H9 (cell line): Measurements from ENCODE around the gene GABPB2. TPM values are rescaled to one million over a fixed set of nuclear protein-coding genes. Genes with fewer than 3 reads are reported as not detected.

Experiments
- DNase-seq: peaks from one replicate; pipeline ENCODE4 v3.0.0-alpha.2; 2017
- H2AFZ ChIP-seq: one replicate; pipeline ENCODE4 v1.6.1; 2013; ENCODE audit warnings: mild to moderate bottlenecking, low read length, control low read depth, moderate library complexity
- H2AK5ac ChIP-seq: 2 replicates; pipeline ENCODE4 v1.6.1; 2013; ENCODE audit warnings: low read length, control low read depth, mixed read lengths; ENCODE audit not compliant: insufficient read length
- H2BK120ac ChIP-seq: one replicate; pipeline ENCODE4 v1.6.1; 2013; ENCODE audit warnings: low read depth, mild to moderate bottlenecking, low read length, control low read depth, inconsistent platforms; ENCODE audit not compliant: poor library complexity, severe bottlenecking
- H2BK12ac ChIP-seq: 2 replicates; pipeline ENCODE4 v1.6.1; 2013; ENCODE audit warnings: low read length, control low read depth, mixed read lengths, low read depth; ENCODE audit not compliant: insufficient read length
- H2BK15ac ChIP-seq: 2 replicates; pipeline ENCODE4 v1.6.1; 2013; ENCODE audit warnings: low read depth, low read length, control low read depth
- H2BK20ac ChIP-seq: one replicate; pipeline ENCODE4 v1.6.1; 2013; ENCODE audit warnings: low read depth, mild to moderate bottlenecking, low read length, control low read depth, inconsistent platforms; ENCODE audit not compliant: poor library complexity, severe bottlenecking
- H2BK5ac ChIP-seq: 2 replicates; pipeline ENCODE4 v1.6.1; 2013; ENCODE audit warnings: low read length, control low read depth, mixed read lengths; ENCODE audit not compliant: insufficient read length
- H3K14ac ChIP-seq: 2 replicates; pipeline ENCODE4 v1.6.1; 2013; ENCODE audit warnings: low read length, control low read depth; ENCODE audit not compliant: insufficient read depth
- H3K18ac ChIP-seq: 2 replicates; pipeline ENCODE4 v1.6.1; 2013; ENCODE audit warnings: low read depth, mild to moderate bottlenecking, mixed read lengths, low read length, control low read depth; ENCODE audit not compliant: insufficient read length
- H3K23ac ChIP-seq: 2 replicates; pipeline ENCODE4 v1.6.1; 2013; ENCODE audit warnings: low read length, control low read depth, mixed read lengths, low read depth; ENCODE audit not compliant: insufficient read length
- H3K23me2 ChIP-seq: 2 replicates; pipeline ENCODE4 v1.6.1; 2013; ENCODE audit warnings: low read depth, mild to moderate bottlenecking, mixed read lengths, low read length, control low read depth; ENCODE audit not compliant: insufficient read length, poor library complexity, severe bottlenecking
- H3K27ac ChIP-seq: 2 replicates; pipeline ENCODE4 v1.5.1; 2013; ENCODE audit warnings: low read length, control low read depth, mixed read lengths, low read depth; ENCODE audit not compliant: insufficient read length
- H3K27me3 ChIP-seq: 2 replicates; pipeline ENCODE4 v1.6.1; 2013; ENCODE audit warnings: low read length, control low read depth, inconsistent platforms; ENCODE audit not compliant: insufficient read depth
- H3K4ac ChIP-seq: 2 replicates; pipeline ENCODE4 v1.6.1; 2013; ENCODE audit warnings: low read depth, mild to moderate bottlenecking, control low read depth, inconsistent platforms, low read length, moderate library complexity
- H3K4me1 ChIP-seq: 2 replicates; pipeline ENCODE4 v1.6.1; 2013; ENCODE audit warnings: low read length, control low read depth, inconsistent platforms; ENCODE audit not compliant: insufficient read depth
- H3K4me2 ChIP-seq: 2 replicates; pipeline ENCODE4 v1.6.1; 2013; ENCODE audit warnings: low read length, control low read depth, mixed read lengths; ENCODE audit not compliant: insufficient read length, insufficient read depth
- H3K56ac ChIP-seq: 2 replicates; pipeline ENCODE4 v1.6.1; 2013; ENCODE audit warnings: low read depth, mild to moderate bottlenecking, mixed read lengths, low read length, control low read depth; ENCODE audit not compliant: insufficient read length
- H3K79me1 ChIP-seq: 2 replicates; pipeline ENCODE4 v1.6.1; 2013; ENCODE audit warnings: low read depth, mild to moderate bottlenecking, moderate library complexity, low read length, control low read depth, inconsistent platforms; ENCODE audit not compliant: insufficient read depth, poor library complexity, severe bottlenecking
- H3K79me2 ChIP-seq: 2 replicates; pipeline ENCODE4 v1.6.1; 2013; ENCODE audit warnings: low read length, control low read depth, inconsistent platforms; ENCODE audit not compliant: insufficient read depth
- H3K9ac ChIP-seq: 2 replicates; pipeline ENCODE4 v1.6.1; 2013; ENCODE audit warnings: low read length, control low read depth, mixed read lengths; ENCODE audit not compliant: insufficient read length; ENCODE audit errors: extremely low read depth
- H3K9me3 ChIP-seq: one replicate; pipeline ENCODE4 v1.6.1; 2013; ENCODE audit warnings: low read depth, low read length, inconsistent platforms; ENCODE audit not compliant: control insufficient read depth
- H3T11ph ChIP-seq: one replicate; pipeline ENCODE4 v1.6.1; 2013; ENCODE audit warnings: mild to moderate bottlenecking, low read length, control low read depth, inconsistent platforms
- H4K20me1 ChIP-seq: one replicate; pipeline ENCODE4 v1.6.1; 2013; ENCODE audit not compliant: control insufficient read depth, insufficient read length, insufficient read depth
- H4K5ac ChIP-seq: 2 replicates; pipeline ENCODE4 v1.6.1; 2013; ENCODE audit warnings: low read depth, mild to moderate bottlenecking, mixed read lengths, low read length, control low read depth; ENCODE audit not compliant: insufficient read length
- H4K8ac ChIP-seq: replicated peaks from 2 replicates; pipeline ENCODE4 v1.6.1; 2013; ENCODE audit warnings: low read length, control low read depth, mixed read lengths, low read depth; ENCODE audit not compliant: insufficient read length
- H4K91ac ChIP-seq: 2 replicates; pipeline ENCODE4 v1.6.1; 2013; ENCODE audit warnings: low read depth, mild to moderate bottlenecking, moderate library complexity, mixed read lengths, low read length, control low read depth; ENCODE audit not compliant: insufficient read length
- H3K27ac Mint-ChIP-seq, 3 experiments: 2 replicates in 2 of 3; 3 replicates in 1 of 3; pipeline ENCODE4 v1.8.0; 2020 to 2021; ENCODE audit warnings: mixed read lengths in 3 of 3, mild to moderate bottlenecking in 1 of 3, moderate library complexity in 1 of 3
- H3K27me3 Mint-ChIP-seq: 2 replicates; pipeline ENCODE4 v1.8.0; 2021; ENCODE audit warnings: low read depth, mild to moderate bottlenecking, moderate library complexity, mixed read lengths
- H3K36me3 Mint-ChIP-seq, 3 experiments: 2 replicates in 2 of 3; 3 replicates in 1 of 3; pipeline ENCODE4 v1.8.0; 2020 to 2021; ENCODE audit warnings: low read depth in 3 of 3, mixed read lengths in 3 of 3; ENCODE audit not compliant: insufficient read depth in 1 of 3
- H3K4me1 Mint-ChIP-seq, 2 experiments: 2 replicates each; pipeline ENCODE4 v1.8.0; 2020; ENCODE audit warnings: mixed read lengths in 2 of 2
- H3K4me3 Mint-ChIP-seq, 2 experiments: 2 replicates in 1 of 2; 3 replicates in 1 of 2; pipeline ENCODE4 v1.8.0; 2020 to 2021; ENCODE audit warnings: mild to moderate bottlenecking in 2 of 2, mixed read lengths in 2 of 2, moderate library complexity in 1 of 2
- H3K9me3 Mint-ChIP-seq, 2 experiments: 2 replicates in 1 of 2; 3 replicates in 1 of 2; pipeline ENCODE4 v1.8.0; 2020; ENCODE audit warnings: mild to moderate bottlenecking in 2 of 2, mixed read lengths in 2 of 2, moderate library complexity in 1 of 2
- WGBS: extraction: QIAGEN DNeasy Blood & Tissue Kit; methylation state at CpG from one replicate; pipeline ENCODE4 v1.1.7; 2013; ENCODE audit warnings: missing lambda C conversion rate, low lambda C conversion rate, mixed read lengths; ENCODE audit not compliant: insufficient read length; ENCODE audit errors: extremely low coverage; 5-methylcytosine and 5-hydroxymethylcytosine counted together
- total RNA-seq: library from RNA; stranded (reverse); gene quantifications from 2 replicates; pipeline ENCODE4 v1.2.1, GENCODE V29; 2021
- TF ChIP-seq, protein P1 (sequence below): fragments of 200-600 bp; sonication (generic); conservative IDR thresholded peaks from 3 replicates; pipeline ENCODE4 v1.8.0; 2021; ENCODE audit warnings: antibody characterized with exemption, mild to moderate bottlenecking

GABPB2 gene
- total RNA-seq, 1 experiment from 2014 or later = 4.1 TPM

DNA sequence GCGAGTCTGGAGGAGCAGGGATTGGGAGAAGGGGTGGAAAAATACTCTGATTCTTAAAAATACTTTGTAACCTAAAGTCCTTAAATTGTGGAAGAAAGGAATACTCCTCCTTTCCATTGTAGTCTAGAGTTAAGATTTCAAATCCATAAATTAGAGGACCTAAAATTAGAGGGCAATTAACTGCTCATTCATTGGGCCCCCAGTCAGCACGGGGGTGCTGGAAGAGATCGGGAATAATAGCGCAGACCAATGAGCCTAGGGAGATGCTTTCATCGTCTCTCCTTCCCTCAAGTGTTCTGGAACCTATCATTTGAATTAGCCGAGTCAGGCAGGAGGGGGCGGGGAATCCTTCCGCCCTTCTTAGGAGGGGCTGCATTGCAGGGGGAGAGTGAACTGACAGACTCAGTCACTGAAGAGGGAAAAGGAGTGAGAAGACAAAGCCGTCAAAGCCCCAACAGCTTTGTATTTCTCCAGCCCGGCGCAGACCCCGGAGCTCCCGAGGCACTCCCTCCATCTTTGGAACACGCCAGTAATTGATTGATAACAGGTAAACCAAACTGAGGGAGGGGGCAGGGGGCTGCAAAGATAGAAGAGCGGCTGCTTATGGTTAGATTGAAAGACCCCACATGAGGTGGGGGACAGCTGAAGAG lies 10.4 kb upstream of the GABPB2 start, which contains the start of gene MLLT11:
Gene MLLT11 (plus strand): TSS at position 391 of the 650 bp plus-strand sequence. CDS start 6,828 bp downstream, outside the sequence.
- no peak within 1 kb of the TSS for H2BK15ac ChIP-seq
- H3K4me3 Mint-ChIP-seq = peak within 1 kb of the TSS; percentile 94 to 98
- no peak within 1 kb of the TSS for H2BK5ac ChIP-seq
- peaks cover 7% of the 10 kb centered on the region; the same call in 1 of the 2 replicates for H3K4me1 ChIP-seq
- H3K23me2 ChIP-seq = peaks cover 22% of the 10 kb centered on the region
- TF ChIP-seq, protein P1, sequence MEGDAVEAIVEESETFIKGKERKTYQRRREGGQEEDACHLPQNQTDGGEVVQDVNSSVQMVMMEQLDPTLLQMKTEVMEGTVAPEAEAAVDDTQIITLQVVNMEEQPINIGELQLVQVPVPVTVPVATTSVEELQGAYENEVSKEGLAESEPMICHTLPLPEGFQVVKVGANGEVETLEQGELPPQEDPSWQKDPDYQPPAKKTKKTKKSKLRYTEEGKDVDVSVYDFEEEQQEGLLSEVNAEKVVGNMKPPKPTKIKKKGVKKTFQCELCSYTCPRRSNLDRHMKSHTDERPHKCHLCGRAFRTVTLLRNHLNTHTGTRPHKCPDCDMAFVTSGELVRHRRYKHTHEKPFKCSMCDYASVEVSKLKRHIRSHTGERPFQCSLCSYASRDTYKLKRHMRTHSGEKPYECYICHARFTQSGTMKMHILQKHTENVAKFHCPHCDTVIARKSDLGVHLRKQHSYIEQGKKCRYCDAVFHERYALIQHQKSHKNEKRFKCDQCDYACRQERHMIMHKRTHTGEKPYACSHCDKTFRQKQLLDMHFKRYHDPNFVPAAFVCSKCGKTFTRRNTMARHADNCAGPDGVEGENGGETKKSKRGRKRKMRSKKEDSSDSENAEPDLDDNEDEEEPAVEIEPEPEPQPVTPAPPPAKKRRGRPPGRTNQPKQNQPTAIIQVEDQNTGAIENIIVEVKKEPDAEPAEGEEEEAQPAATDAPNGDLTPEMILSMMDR = no peak
- WGBS = no CpG with 5 or more reads among the region's 15 CpGs
- H2BK12ac ChIP-seq = no peak within 1 kb of the TSS
- peaks cover 20 to 36% (median 31%) of the 10 kb centered on the region in 3 experiments for H3K36me3 Mint-ChIP-seq
- no peaks in the 10 kb centered on the region for H3K27me3 Mint-ChIP-seq
- no peak within 1 kb of the TSS for H2AFZ ChIP-seq
- no peak within 1 kb of the TSS for H3K56ac ChIP-seq
- H4K8ac ChIP-seq = no peak within 1 kb of the TSS
- no peak within 1 kb of the TSS for H3K4ac ChIP-seq
- H4K20me1 ChIP-seq = no peaks in the 10 kb centered on the region
- H4K91ac ChIP-seq = no peak within 1 kb of the TSS
- peak; percentile 89 for DNase-seq
- H3T11ph ChIP-seq = no peak within 1 kb of the TSS
- H2AK5ac ChIP-seq = no peak within 1 kb of the TSS
- peaks cover 12% of the 10 kb centered on the region for H3K79me1 ChIP-seq
- no peak within 1 kb of the TSS for H2BK20ac ChIP-seq
- peak within 1 kb of the TSS; percentile 75 for H3K9ac ChIP-seq
- peak within 1 kb of the TSS; percentile 82 for H3K14ac ChIP-seq
- peak within 1 kb of the TSS; percentile 70 for H3K18ac ChIP-seq
- no peaks in the 10 kb centered on the region for H3K9me3 ChIP-seq
- H3K27ac ChIP-seq = peak within 1 kb of the TSS; percentile 5
- no peaks in the 10 kb centered on the region for H3K27me3 ChIP-seq
- peaks cover 48 to 54% of the 10 kb centered on the region in 2 experiments for H3K4me1 Mint-ChIP-seq
- H3K79me2 ChIP-seq = peaks cover 33% of the 10 kb centered on the region; the same call in 1 of the 2 replicates
- no peaks in the 10 kb centered on the region for H3K9me3 Mint-ChIP-seq
- H3K23ac ChIP-seq = no peak within 1 kb of the TSS
- no peak within 1 kb of the TSS for H4K5ac ChIP-seq
- H3K4me2 ChIP-seq = peak within 1 kb of the TSS; percentile 86
- peak within 1 kb of the TSS; percentile 83 to 98 (median 96) for H3K27ac Mint-ChIP-seq
- no peak within 1 kb of the TSS for H2BK120ac ChIP-seq
